ENCODE data around the gene LIPH. TPM values are rescaled to one million over a fixed set of nuclear protein-coding genes. Genes with fewer than 3 reads are reported as not detected.
"Not testable (repeated sequence)": the region's sequence is repeated elsewhere in the genome, so short reads cannot be mapped to it uniquely, and the experiment has no call there.

The LIPH gene
- polyA plus RNA-seq, 1 donor = 0.93 TPM

DNA sequence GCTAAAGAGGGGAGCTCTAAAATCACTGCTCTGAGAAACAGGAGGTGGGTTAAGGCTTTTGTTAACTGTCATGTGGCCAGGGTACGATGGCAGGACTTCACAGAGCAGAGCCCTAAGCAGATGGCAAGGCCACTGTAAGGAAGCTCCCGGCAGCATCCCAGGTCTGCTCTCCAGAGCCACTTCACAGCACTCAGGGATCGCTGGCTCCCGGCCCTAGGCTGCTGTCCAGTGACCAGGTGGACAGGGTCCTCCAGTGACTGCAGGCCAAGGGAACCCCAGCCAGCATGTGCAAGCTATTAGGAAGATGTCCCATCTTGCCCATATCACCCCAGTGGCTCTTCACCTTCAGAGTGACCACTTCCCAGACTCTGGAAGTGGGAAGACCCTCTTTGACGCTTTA, 63.9 kb downstream of the LIPH start:
- no peak for DNase-seq

DNA sequence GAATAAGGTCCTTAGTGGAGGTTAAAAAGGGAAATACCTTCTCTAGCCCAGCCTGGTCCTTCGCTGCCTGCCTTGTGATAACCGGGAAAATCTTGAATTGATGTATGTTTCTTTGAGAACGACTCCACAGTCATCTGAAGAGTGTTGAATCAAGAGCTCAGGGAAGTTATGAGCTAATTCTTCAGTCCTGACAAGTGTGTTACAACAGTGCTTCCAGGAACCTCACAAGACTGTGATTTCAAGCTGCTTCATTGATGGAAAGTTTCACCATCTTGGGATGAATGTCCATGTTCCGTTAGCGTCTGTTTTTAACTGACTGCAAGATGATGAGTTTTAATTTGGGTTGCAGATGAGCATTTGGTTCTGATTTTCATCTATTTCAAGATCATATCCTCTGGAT, 66.0 kb downstream of the LIPH start:
- DNase-seq = no peak

DNA sequence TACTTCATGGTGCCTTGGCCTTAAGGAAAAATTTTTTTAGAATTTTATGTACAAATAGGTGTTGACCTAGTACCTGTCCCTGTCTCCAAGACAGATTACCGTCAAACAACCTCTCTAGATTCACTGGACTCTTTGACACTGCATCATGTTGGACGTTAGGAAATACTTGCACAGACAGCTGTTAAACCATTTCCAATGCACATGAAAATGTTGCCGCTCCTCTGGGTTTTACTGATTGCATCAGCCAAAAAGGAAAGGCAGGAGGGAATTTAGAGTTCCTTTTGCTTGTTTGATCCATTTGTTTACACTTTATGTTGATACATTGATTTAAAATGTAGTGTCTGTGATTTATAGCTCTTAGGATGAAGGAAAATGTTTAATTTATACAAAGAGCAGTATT, 68.1 kb downstream of the LIPH start:
- no peak for DNase-seq

DNA sequence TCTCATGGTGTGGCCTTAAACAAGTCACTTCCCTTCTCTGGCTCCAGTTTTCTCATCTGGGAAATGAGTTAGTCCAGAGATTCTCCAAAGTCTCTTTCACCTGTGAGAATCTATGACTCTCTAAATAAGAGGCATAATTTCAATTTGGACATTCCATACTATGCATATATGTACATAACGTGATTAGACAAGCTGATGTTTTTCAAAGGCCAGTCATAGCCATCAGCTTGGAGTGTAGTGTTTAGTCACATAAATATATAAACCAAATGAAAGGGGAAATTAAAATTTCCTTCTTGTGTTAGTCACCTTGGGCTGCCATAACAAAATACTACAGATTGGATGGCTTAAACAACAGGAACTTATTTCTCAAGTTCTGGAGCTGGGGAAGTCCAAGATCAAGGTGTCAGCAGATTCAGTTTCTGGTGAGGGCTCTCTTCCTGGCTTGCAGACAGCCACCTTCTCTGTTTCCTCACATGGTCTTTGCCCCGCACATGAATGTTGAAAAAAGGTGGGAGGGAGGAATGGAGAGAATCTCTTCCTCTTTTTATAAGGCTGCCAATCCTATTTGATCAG, 72.9 kb downstream of the LIPH start:
- DNase-seq = no peak

DNA sequence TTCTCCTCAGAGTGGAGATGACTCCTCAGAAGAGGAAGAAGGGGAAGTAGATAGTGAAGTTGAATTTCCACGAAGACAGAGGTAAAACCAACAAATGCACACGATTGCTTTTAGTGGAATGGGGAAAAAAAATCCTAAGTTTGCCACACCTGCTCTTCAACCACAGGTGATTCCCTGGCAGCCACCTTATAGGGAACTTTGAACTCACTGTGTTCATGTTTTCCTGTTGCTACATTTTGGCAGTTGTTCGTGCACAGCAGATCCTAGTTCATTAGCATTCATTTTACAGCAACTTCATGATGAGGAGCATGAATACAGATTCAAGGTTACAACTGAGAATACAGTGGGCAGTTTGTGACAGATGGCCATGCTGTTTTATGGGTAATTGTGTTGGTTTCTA, 75.1 kb downstream of the LIPH start:
- no peak for DNase-seq

DNA sequence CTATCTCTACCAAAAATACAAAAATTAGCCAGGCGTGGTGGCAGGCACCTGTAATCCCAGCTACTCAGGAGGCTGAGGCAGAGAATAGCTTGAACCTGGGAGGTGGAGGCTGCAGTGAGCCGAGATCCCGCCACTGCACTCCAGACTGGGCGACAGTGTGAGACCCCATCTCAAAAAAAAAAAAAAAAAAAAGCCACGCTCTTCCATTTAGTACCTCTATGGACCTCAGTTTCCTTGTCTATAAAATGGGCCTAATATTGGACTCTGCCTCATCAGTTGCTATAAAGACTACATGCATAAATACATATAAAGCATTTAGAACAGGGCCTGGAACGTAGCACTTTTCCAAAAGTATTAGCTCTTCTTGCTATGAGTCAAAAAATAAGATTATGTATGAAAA, 77.5 kb downstream of the LIPH start:
- not testable (repeated sequence) for DNase-seq

DNA sequence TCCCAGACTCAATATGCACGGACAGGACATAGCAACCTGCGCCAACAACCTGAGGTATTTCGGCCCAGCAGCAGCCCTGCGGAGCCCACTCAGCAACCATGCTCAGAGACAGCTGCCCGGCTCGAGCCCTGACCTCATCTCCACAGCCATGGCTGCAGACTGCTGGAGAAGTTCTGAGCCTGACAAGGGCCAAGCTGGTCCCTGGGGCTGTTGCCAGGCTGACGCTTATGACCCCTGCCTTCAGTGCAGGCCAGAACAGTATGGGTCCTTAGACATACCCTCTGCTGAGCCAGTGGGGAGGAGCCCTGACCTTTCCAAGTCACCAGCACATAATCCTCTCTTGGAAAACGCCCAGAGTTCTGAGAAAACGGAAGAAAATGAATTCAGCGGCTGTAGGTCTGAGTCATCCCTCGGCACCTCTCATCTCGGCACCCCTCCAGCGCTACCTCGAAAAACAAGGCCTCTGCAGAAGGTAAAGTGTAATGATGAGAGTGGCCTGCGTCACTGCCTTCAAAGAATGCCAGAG, 79.0 kb downstream of the LIPH start:
- no peak for DNase-seq

DNA sequence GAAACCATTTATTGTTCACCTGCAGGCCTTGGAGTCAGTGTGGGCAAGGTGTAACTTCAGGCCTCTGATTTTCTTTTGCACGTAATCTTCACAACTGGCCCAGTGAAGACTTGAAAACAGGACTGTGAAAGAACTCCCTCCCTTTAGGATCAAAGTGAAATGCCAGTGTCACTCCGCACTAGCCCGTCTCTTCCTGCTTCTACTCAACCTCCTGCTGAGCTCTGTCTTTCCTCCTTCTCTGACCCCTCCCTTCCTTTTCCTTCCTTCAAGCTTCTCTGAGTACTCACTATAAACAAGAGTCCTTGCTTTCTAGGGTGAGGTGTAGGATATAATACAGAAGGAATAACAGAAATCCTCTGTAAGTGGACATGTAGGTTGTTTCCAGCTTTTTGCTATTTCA, 82.1 kb downstream of the LIPH start:
- no peak for DNase-seq

DNA sequence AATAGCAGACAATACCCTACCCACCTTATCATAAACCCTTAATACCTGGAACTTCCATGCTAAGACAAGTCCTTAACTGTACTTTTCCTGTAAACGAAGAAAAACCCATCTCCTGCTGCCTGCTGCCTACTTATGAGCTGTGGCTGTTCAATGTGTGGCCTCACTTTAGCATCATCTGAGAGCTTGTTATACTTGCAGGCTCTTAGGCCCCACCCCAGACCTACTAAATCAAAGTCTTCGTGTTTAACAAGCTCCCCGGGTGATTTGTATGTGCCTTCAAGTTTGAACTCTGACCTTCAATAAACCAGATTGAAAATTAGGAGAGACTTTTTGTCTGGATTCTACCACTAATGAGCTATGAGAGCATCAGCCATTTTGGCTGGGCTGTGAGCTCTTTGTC, 82.8 kb downstream of the LIPH start:
- DNase-seq = no peak

DNA sequence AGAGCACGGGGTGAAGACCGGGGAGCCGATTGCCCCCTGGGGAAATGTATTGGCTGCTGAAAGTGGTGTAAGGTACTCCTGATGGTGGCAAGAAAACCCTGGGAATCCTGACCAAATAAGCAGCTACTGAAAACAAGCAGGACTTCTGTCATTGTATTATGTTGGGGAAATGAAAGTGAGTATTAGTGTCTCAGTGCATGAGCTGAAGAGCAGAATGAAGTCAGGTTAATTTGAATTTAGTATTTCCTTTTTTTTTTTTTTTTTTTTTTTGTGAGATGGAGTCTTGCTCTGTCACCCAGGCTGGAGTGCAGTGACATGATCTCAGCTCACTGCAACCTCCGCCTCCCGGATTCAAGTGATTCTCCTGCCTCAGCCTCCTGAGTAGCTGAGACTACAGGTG, 86.3 kb downstream of the LIPH start:
- DNase-seq = not testable (repeated sequence)

DNA sequence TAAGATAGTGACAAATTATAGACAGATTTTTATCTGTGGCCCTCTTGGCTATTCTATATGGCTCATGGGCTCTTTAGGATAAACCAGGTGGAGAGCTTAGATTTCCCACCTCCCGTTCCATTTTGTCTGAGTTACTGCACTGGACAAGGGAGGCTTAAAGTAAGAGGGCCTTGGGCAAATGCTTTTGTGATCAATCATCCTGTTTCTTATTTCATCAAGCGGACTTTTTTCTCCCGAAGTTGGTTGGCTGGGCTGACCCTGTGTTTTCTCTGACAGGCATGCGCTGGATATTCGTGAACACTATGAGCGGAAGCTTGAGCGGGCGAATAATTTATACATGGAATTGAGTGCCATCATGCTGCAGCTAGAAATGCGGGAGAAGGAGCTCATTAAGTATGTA, 86.9 kb downstream of the LIPH start:
- no peak for DNase-seq

DNA sequence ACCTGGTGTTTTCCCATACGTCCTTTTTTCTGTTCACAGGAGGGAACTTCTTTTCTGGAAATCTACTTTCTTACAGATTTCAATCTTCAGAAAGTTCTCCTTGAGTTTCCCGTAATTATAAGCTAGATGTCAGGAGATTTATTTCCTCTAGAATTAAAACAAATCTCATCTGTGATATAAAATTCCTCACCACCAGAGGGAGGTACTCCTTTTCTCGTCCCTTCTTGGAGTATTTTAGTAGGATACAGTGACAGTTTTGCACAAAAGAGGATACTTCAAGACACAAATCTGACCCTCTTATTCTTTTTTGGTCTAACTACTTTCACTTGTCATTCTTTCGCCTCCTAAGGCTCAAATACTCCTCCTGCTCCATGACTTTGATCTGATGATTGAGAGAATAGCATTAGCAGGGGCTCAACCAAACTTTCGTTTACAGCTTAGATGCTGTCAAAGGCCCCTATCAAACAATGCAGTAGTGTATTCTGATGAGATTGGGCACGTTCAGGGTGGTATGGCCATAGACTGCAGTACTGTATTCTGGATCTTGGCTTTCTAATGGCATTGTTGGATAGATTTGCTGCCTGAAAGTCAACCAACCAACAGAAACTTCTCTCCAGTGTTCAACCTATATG, 91.6 kb downstream of the LIPH start:
- DNase-seq = peak; percentile 1

DNA sequence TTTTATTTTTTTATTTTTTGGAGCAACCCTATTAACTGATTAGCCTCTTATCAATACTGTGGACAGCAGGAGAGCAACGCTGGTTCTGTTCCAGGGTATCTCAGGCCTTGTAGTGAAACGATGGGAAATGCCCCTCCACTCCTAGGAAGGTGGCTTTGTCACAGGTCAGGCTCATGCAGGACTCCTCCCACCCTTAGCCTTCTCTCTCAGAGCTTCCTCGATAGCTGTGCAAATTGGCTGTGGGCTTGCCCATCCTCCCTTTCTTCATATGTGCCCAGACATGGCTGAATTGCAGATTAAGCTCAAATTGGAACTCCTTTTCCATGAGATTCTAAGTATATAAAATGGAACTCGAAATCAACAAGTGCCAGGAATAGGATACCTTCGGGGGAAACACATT, 92.1 kb downstream of the LIPH start:
- DNase-seq = no peak

DNA sequence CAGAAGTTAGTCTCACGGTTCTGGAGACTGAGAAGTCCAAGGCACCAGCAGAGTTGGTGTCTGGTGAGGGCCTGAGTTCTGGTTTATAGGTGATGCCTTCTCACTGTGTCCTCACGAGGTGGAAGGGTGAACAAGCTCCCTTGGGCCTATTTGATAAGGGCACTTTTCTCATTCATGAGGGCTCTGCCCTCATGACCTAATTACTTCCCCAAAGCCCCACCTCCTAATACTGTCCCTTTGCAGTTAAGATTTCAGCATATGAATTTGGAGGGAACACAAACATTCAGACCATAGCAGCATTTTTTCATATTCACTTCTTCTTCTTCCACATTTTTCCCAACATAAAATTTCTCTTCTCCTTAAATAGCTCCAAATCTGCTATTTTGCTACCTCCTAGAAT, 95.0 kb downstream of the LIPH start:
- DNase-seq = no peak

Other genes with a start within 250 kb of the LIPH start
- gene MAP3K13, start 189.5 kb downstream of the LIPH start, polyA plus RNA-seq (ENCODE audit: insufficient read length) = 56.1 TPM
- gene TMEM41A, start 53.6 kb downstream of the LIPH start, polyA plus RNA-seq (ENCODE audit: insufficient read length) = 36.6 TPM
- 64.6 TPM for gene SENP2, start 33.7 kb upstream of the LIPH start, polyA plus RNA-seq (ENCODE audit: insufficient read length)